HL-60 (cell line): ENCODE data around the gene PCIF1.

Experiments
- POLR2AphosphoS5 ChIP-seq: IDR thresholded peaks from 2 replicates; pipeline ENCODE4 v1.6.1; 2012; ENCODE audit warnings: low read depth
- TF ChIP-seq, protein P1 (sequence below): IDR thresholded peaks from one replicate; pipeline ENCODE4 v1.5.1; 2011; ENCODE audit warnings: low read length, control low read depth, inconsistent platforms; ENCODE audit not compliant: insufficient read depth

DNA sequence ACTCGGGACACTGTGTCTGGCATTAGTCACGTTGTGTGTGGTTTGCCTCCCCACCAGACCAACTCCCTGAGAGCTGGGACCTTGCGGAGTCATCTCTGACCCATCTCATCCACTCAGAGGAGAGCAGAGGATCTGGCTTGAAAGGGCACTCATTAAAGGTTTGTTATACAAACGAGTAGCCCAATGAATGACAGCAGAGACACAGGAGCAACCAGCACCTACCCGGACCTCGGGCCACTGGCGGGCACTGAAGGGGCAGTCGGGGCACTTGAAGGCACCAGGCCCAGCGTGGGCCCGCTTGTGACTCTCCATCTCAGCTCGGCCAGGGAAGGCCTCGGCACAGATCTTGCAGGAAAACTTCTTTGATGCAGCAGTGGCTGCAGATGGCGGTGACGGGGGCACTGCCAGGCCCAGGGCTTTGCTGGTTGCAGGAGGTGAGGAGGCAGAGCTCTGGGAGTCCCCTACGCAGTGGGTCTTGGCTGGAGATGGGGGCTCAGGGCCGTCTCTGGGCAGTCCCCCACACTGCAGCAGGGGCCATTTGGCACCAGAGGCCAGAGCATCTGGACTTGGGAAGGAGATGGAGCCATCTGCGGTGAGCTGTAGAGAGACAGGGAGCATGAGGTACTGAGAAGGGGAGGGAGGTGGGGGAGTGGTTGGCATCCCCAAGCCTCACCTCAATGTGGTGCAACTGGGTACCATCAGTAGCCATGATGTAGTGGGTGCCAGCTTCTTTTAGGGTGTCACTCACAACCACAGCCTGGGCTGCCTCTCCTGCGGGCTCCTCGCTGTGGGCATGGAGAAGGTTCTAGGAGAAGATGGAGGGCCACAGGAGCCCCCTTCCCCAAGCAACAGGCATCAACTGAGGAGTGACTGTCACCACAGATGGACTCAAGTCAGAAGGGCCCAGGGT, 17.7 kb downstream of the PCIF1 start:
- peak; percentile 29; the same call in 1 of the 2 replicates for TF ChIP-seq POLR2AphosphoS5
- TF ChIP-seq, protein P1, sequence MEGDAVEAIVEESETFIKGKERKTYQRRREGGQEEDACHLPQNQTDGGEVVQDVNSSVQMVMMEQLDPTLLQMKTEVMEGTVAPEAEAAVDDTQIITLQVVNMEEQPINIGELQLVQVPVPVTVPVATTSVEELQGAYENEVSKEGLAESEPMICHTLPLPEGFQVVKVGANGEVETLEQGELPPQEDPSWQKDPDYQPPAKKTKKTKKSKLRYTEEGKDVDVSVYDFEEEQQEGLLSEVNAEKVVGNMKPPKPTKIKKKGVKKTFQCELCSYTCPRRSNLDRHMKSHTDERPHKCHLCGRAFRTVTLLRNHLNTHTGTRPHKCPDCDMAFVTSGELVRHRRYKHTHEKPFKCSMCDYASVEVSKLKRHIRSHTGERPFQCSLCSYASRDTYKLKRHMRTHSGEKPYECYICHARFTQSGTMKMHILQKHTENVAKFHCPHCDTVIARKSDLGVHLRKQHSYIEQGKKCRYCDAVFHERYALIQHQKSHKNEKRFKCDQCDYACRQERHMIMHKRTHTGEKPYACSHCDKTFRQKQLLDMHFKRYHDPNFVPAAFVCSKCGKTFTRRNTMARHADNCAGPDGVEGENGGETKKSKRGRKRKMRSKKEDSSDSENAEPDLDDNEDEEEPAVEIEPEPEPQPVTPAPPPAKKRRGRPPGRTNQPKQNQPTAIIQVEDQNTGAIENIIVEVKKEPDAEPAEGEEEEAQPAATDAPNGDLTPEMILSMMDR = no peak
